ENCODE measurements around the gene DNLZ.
A peak's percentile ranks its signal among the peaks of the same experiment; 100 is the strongest.

- TF ChIP-seq POLR2A (IDR thresholded peaks at IDR 0.05; ENCODE audit: low read depth, low read length), result no peak
- TF ChIP-seq POLR2AphosphoS5 (IDR thresholded peaks at IDR 0.05; ENCODE audit: low read depth, low read length), result peak; percentile 47; the same call in 1 of the 2 replicates
Measured at GRCh38 chr9:136392538-136393449, 29.2 kb upstream of the DNLZ start.

All from GM12892 (cell line).